ENCODE results near the gene OPA3. TPM values are rescaled to one million over a fixed set of nuclear protein-coding genes. Genes with fewer than 3 reads are reported as not detected.

The OPA3 gene
- total RNA-seq, 1 donor from 2014 or later, result 3.7 TPM

- H3K4me1 ChIP-seq, result peaks cover 6% of the 10 kb centered on the region
- H3K9ac ChIP-seq, result no peak overlapping the region
- H3K27ac ChIP-seq, result no peak overlapping the region
- peaks cover 16% of the 10 kb centered on the region for H3K79me2 ChIP-seq (ENCODE audit: low read depth)
- H3K27me3 ChIP-seq, result no peaks in the 10 kb centered on the region
- no peak overlapping the region for H3K4me2 ChIP-seq
- no peak overlapping the region for H3K4me3 ChIP-seq
- Mint-ChIP-seq H3K4me1 (peaks cover 8% of the 10 kb centered on the region), H3K36me3 (peaks cover 3% of the 10 kb centered on the region), H3K27me3 (ENCODE audit: insufficient read depth, low read depth) (peaks cover 2% of the 10 kb centered on the region), H3K9me3 (no peaks in the 10 kb centered on the region), H3K4me3 (no peak overlapping the region), H3K27ac (no peak overlapping the region)
- no peaks in the 10 kb centered on the region for H3K9me3 ChIP-seq (ENCODE audit: low read depth)
- H4K20me1 ChIP-seq (ENCODE audit: low read depth), result peaks cover 10% of the 10 kb centered on the region
- H2AFZ ChIP-seq (replicated peaks), result no peak overlapping the region
- no peak for TF ChIP-seq EZH2phosphoT487 (IDR thresholded peaks at IDR 0.05)
- no peak for TF ChIP-seq EZH2 (IDR thresholded peaks at IDR 0.05)
- TF ChIP-seq, protein P1, sequence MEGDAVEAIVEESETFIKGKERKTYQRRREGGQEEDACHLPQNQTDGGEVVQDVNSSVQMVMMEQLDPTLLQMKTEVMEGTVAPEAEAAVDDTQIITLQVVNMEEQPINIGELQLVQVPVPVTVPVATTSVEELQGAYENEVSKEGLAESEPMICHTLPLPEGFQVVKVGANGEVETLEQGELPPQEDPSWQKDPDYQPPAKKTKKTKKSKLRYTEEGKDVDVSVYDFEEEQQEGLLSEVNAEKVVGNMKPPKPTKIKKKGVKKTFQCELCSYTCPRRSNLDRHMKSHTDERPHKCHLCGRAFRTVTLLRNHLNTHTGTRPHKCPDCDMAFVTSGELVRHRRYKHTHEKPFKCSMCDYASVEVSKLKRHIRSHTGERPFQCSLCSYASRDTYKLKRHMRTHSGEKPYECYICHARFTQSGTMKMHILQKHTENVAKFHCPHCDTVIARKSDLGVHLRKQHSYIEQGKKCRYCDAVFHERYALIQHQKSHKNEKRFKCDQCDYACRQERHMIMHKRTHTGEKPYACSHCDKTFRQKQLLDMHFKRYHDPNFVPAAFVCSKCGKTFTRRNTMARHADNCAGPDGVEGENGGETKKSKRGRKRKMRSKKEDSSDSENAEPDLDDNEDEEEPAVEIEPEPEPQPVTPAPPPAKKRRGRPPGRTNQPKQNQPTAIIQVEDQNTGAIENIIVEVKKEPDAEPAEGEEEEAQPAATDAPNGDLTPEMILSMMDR (IDR thresholded peaks at IDR 0.05), result no peak
- H3F3A ChIP-seq (ENCODE audit: low read depth), result peaks cover 18% of the 10 kb centered on the region
- no peak for DNase-seq (ENCODE audit: low spot score)
- H3K36me3 ChIP-seq, result no peaks in the 10 kb centered on the region
Observed at GRCh38 chr19:45575216-45575615, 9.4 kb downstream of the OPA3 start.

DNA sequence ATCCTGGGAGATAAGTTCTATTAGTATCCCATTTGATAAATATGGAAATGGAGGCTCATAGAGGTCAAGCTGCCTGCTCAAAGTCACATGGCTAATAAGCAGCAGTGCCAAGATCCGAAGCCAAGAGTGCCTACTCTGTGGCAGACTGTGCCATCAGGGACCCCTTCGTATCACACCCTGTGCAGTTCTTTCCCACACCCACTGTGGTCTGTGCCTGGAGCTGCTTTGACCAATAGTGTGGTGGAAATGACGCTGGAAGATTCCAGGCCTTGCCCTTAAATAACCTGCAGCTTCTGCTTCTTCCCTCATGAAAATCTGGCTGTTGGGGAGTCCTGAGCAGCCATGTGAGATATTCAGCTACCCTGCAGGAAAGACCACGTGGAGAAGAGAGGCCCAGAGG, 10.1 kb downstream of the OPA3 start:
- Mint-ChIP-seq H3K9me3 (no peaks in the 10 kb centered on the region), H3K4me3 (no peak overlapping the region), H3K4me1 (peaks cover 11% of the 10 kb centered on the region), H3K36me3 (peaks cover 6% of the 10 kb centered on the region), H3K27ac (no peak overlapping the region), H3K27me3 (ENCODE audit: insufficient read depth, low read depth) (peaks cover 5% of the 10 kb centered on the region)
- Histone ChIP-seq H3K27ac (no peak overlapping the region), H3K79me2 (ENCODE audit: low read depth) (peaks cover 14% of the 10 kb centered on the region), H3K4me2 (no peak overlapping the region), H3K36me3 (no peaks in the 10 kb centered on the region), H3K9ac (no peak overlapping the region), H3K4me3 (no peak overlapping the region), H4K20me1 (ENCODE audit: low read depth) (peaks cover 12% of the 10 kb centered on the region), H2AFZ (replicated peaks) (no peak overlapping the region), H3F3A (ENCODE audit: low read depth) (peaks cover 23% of the 10 kb centered on the region), H3K27me3 (no peaks in the 10 kb centered on the region), H3K4me1 (peaks cover 6% of the 10 kb centered on the region), H3K9me3 (ENCODE audit: low read depth) (no peaks in the 10 kb centered on the region)
- no peak for DNase-seq (ENCODE audit: low spot score)
- TF ChIP-seq EZH2phosphoT487 (IDR thresholded peaks at IDR 0.05), result no peak
- no peak for TF ChIP-seq EZH2 (IDR thresholded peaks at IDR 0.05)
- TF ChIP-seq, protein P1 (IDR thresholded peaks at IDR 0.05), result no peak

DNA sequence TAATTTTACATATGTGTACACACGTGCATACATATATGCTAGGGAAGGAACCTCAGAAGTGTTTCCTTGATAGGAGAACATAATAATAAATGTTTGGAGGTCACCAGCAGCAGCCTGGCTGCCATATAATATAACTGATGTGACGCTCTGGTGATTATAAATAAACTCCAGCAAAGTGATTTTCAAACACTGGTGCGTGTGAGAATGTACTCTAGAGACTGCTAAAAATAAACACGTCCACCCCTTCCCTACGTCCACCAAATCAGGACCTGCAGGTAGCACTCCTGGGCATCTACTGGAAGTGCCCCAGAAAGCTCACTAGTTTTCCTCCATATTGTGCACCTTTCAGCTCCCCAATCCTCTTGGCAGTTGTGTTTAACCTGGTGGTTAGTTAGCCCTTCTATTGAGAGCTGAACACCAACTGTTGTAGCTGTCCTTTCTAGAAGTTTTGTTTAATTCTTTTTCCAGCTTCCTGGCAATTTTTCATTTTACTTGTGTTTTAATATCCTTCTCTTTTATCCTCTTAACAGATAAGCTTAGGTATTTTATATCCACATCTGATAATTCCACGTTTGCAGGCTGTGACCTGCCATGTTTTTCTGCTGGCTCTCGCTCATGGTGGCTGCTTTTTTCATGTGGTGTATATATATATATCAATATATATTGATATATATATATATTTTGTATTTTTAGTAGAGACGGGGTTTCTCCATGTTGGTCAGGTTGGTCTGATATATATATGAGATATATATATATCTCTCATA, 13.0 kb downstream of the OPA3 start:
- no peaks in the 10 kb centered on the region for H3K27me3 ChIP-seq
- no peak overlapping the region for H3K9ac ChIP-seq
- H3K4me1 Mint-ChIP-seq, result peaks cover 3% of the 10 kb centered on the region
- H2AFZ ChIP-seq (replicated peaks), result no peak overlapping the region
- H3K4me1 ChIP-seq, result no peaks in the 10 kb centered on the region
- no peaks in the 10 kb centered on the region for H3K9me3 ChIP-seq (ENCODE audit: low read depth)
- H3K4me3 ChIP-seq, result no peak overlapping the region
- no peak overlapping the region for H3K4me3 Mint-ChIP-seq
- peaks cover 10% of the 10 kb centered on the region for H3K79me2 ChIP-seq (ENCODE audit: low read depth)
- H3K27me3 Mint-ChIP-seq (ENCODE audit: insufficient read depth, low read depth), result peaks cover 5% of the 10 kb centered on the region
- H3K9me3 Mint-ChIP-seq, result no peaks in the 10 kb centered on the region
- H4K20me1 ChIP-seq (ENCODE audit: low read depth), result peaks cover 12% of the 10 kb centered on the region
- H3K4me2 ChIP-seq, result no peak overlapping the region
- no peak overlapping the region for H3K27ac Mint-ChIP-seq
- TF ChIP-seq EZH2phosphoT487 (IDR thresholded peaks at IDR 0.05) (no peak), EZH2 (IDR thresholded peaks at IDR 0.05) (no peak)
- TF ChIP-seq, protein P1 (IDR thresholded peaks at IDR 0.05), result no peak
- H3K36me3 Mint-ChIP-seq, result peaks cover 6% of the 10 kb centered on the region
- H3F3A ChIP-seq (ENCODE audit: low read depth), result peaks cover 26% of the 10 kb centered on the region
- no peak overlapping the region for H3K27ac ChIP-seq
- no peaks in the 10 kb centered on the region for H3K36me3 ChIP-seq
- no peak for DNase-seq (ENCODE audit: low spot score)
